ENCODE results near the gene TRIP13.
"Not testable (repeated sequence)": the region's sequence is repeated elsewhere in the genome, so short reads cannot be mapped to it uniquely, and the experiment has no call there.

The TRIP13 gene

GRCh38 chr5:922436-923280, 30.0 kb downstream of the TRIP13 start:
- DNase-seq: no peak

GRCh38 chr5:923281-923873, 30.7 kb downstream of the TRIP13 start:
- peak; percentile 23 for DNase-seq

- peak; percentile 1 for DNase-seq
Measured at GRCh38 chr5:926417-927171, 33.9 kb downstream of the TRIP13 start.

GRCh38 chr5:927172-928015, 34.7 kb downstream of the TRIP13 start:
- DNase-seq: no peak

- DNase-seq: not testable (repeated sequence)
Measured at GRCh38 chr5:929182-929581, 36.5 kb downstream of the TRIP13 start.

GRCh38 chr5:929596-929995, 36.9 kb downstream of the TRIP13 start:
- no peak for DNase-seq

- no peak for DNase-seq
Measured at GRCh38 chr5:930866-931265, 38.2 kb downstream of the TRIP13 start.

- no peak for DNase-seq
Measured at GRCh38 chr5:931570-932145, 39.0 kb downstream of the TRIP13 start.

GRCh38 chr5:932151-932627, 39.5 kb downstream of the TRIP13 start:
- no peak for DNase-seq

GRCh38 chr5:932628-933250, 40.1 kb downstream of the TRIP13 start:
- no peak for DNase-seq

GRCh38 chr5:933251-933861, 40.7 kb downstream of the TRIP13 start:
- DNase-seq: no peak

- DNase-seq: not testable (repeated sequence)
Measured at GRCh38 chr5:933951-934350, 41.3 kb downstream of the TRIP13 start.

- not testable (repeated sequence) for DNase-seq
Measured at GRCh38 chr5:934381-934967, 41.8 kb downstream of the TRIP13 start.

- DNase-seq: no peak
Measured at GRCh38 chr5:935510-936084, 42.9 kb downstream of the TRIP13 start.

GRCh38 chr5:936149-937144, 43.8 kb downstream of the TRIP13 start:
- DNase-seq: no peak

GRCh38 chr5:937151-937924, 44.7 kb downstream of the TRIP13 start:
- DNase-seq: no peak

- DNase-seq: no peak
Measured at GRCh38 chr5:939368-939767, 46.7 kb downstream of the TRIP13 start.

- not testable (repeated sequence) for DNase-seq
Measured at GRCh38 chr5:940741-941140, 48.1 kb downstream of the TRIP13 start.

All from kidney glomerular epithelial cell (primary cell).